ENCODE data around the gene ZBTB20.

Gene ZBTB20

DNA sequence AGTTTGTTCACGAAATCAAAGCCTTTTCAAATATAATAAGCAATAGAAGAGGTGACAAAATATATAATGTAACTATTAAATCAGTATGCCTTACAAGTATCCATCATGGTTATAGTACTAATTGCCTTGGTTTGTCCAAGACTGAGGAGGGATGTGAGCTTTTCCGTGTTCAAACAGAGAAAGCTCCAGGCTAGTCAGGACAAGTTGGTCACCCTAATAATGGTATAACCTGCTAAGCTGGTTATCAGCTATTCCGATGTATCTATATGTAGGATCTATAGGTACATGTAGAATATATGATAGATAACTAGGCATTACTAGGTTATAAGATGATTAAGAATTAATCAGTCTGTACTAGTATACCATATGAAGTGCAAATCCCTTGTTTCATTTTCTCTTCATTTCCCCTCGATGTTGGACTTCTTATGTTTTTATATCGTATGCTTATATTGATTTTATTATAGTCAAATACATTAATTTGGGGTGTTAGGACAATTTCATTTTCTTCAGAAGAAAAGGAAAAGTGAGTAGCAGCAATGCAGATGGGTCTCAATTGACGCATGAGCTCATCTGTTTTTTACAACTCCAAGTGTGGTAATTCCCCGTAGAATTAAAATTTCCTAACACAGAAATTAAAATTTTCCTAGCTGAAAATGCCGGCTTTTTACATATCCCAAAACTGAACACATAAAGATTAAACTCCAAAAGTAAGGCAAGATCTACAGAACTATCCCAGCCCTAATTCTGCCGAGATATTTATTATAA, 434.2 kb downstream of the ZBTB20 start:
- ATAC-seq: no peak
- no peak for TF ChIP-seq RARB (CRISPR knock-in tag; IDR thresholded peaks at IDR 0.05)
- TF ChIP-seq ZFP3 (CRISPR knock-in tag; IDR thresholded peaks at IDR 0.05): no peak
- no peak for TF ChIP-seq ARNTL (CRISPR knock-in tag; IDR thresholded peaks at IDR 0.05; ENCODE audit: borderline replicate concordance, low read depth)
- TF ChIP-seq, protein P1, sequence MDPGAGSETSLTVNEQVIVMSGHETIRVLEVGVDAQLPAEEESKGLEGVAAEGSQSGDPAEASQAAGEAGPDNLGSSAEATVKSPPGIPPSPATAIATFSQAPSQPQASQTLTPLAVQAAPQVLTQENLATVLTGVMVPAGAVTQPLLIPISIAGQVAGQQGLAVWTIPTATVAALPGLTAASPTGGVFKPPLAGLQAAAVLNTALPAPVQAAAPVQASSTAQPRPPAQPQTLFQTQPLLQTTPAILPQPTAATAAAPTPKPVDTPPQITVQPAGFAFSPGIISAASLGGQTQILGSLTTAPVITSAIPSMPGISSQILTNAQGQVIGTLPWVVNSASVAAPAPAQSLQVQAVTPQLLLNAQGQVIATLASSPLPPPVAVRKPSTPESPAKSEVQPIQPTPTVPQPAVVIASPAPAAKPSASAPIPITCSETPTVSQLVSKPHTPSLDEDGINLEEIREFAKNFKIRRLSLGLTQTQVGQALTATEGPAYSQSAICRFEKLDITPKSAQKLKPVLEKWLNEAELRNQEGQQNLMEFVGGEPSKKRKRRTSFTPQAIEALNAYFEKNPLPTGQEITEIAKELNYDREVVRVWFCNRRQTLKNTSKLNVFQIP (CRISPR knock-in tag; IDR thresholded peaks at IDR 0.05; ENCODE audit: borderline replicate concordance, low read depth): no peak
- TF ChIP-seq, protein P2, sequence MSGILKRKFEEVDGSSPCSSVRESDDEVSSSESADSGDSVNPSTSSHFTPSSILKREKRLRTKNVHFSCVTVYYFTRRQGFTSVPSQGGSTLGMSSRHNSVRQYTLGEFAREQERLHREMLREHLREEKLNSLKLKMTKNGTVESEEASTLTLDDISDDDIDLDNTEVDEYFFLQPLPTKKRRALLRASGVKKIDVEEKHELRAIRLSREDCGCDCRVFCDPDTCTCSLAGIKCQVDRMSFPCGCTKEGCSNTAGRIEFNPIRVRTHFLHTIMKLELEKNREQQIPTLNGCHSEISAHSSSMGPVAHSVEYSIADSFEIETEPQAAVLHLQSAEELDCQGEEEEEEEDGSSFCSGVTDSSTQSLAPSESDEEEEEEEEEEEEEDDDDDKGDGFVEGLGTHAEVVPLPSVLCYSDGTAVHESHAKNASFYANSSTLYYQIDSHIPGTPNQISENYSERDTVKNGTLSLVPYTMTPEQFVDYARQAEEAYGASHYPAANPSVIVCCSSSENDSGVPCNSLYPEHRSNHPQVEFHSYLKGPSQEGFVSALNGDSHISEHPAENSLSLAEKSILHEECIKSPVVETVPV (CRISPR knock-in tag; IDR thresholded peaks at IDR 0.05): no peak
- TF ChIP-seq TOX (CRISPR knock-in tag; IDR thresholded peaks at IDR 0.05; ENCODE audit: borderline replicate concordance): no peak
- TF ChIP-seq ZNF8 (CRISPR knock-in tag; IDR thresholded peaks at IDR 0.05): no peak
- TF ChIP-seq ZNF70 (CRISPR knock-in tag; IDR thresholded peaks at IDR 0.05): no peak
- no peak for TF ChIP-seq ZFP30 (CRISPR knock-in tag; IDR thresholded peaks at IDR 0.05)
- no peak for TF ChIP-seq GLIS3 (CRISPR knock-in tag; IDR thresholded peaks at IDR 0.05)

DNA sequence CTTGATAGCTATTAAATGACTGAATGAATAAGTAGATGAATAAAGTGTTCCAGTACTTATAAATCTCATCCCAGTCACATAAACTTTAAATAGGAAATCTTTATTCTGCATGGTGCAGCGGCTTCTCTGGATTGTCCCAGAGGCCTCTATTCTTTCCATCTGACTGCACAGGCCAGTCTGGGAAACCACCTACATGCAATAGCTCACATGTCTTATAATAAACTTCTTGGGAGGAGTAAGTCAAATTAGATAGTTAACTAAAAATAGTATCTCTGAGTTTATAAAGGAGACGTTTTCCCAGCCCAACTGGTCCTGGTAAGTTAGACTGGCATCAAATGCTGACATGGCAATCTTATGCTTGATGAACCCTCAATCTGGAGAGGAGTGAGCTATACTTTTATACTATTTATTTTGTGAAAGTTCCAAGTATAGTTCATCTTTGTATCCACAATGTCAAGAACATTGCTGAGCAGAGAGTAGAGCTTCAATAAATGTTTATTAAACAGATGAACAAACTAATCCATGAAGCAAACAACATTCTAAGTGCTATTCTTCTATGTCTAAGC, 435.7 kb downstream of the ZBTB20 start:
- TF ChIP-seq ZNF70 (CRISPR knock-in tag; IDR thresholded peaks at IDR 0.05) (no peak), ESRRG (CRISPR knock-in tag; IDR thresholded peaks at IDR 0.05) (no peak), ZFP30 (CRISPR knock-in tag; IDR thresholded peaks at IDR 0.05) (no peak), PPARA (CRISPR knock-in tag; IDR thresholded peaks at IDR 0.05; ENCODE audit: borderline replicate concordance) (no peak), ZC3H10 (CRISPR knock-in tag; IDR thresholded peaks at IDR 0.05) (no peak), TOX (CRISPR knock-in tag; IDR thresholded peaks at IDR 0.05; ENCODE audit: borderline replicate concordance) (no peak), ARNTL (CRISPR knock-in tag; IDR thresholded peaks at IDR 0.05; ENCODE audit: borderline replicate concordance, low read depth) (no peak), ISL1 (CRISPR knock-in tag; IDR thresholded peaks at IDR 0.05) (no peak), ZFP3 (CRISPR knock-in tag; IDR thresholded peaks at IDR 0.05) (no peak), OSR1 (CRISPR knock-in tag; IDR thresholded peaks at IDR 0.05) (no peak), TCF4 (CRISPR knock-in tag; IDR thresholded peaks at IDR 0.05; ENCODE audit: borderline replicate concordance) (no peak), ZNF8 (CRISPR knock-in tag; IDR thresholded peaks at IDR 0.05) (no peak), RARB (CRISPR knock-in tag; IDR thresholded peaks at IDR 0.05) (no peak)
- TF ChIP-seq, protein P3, sequence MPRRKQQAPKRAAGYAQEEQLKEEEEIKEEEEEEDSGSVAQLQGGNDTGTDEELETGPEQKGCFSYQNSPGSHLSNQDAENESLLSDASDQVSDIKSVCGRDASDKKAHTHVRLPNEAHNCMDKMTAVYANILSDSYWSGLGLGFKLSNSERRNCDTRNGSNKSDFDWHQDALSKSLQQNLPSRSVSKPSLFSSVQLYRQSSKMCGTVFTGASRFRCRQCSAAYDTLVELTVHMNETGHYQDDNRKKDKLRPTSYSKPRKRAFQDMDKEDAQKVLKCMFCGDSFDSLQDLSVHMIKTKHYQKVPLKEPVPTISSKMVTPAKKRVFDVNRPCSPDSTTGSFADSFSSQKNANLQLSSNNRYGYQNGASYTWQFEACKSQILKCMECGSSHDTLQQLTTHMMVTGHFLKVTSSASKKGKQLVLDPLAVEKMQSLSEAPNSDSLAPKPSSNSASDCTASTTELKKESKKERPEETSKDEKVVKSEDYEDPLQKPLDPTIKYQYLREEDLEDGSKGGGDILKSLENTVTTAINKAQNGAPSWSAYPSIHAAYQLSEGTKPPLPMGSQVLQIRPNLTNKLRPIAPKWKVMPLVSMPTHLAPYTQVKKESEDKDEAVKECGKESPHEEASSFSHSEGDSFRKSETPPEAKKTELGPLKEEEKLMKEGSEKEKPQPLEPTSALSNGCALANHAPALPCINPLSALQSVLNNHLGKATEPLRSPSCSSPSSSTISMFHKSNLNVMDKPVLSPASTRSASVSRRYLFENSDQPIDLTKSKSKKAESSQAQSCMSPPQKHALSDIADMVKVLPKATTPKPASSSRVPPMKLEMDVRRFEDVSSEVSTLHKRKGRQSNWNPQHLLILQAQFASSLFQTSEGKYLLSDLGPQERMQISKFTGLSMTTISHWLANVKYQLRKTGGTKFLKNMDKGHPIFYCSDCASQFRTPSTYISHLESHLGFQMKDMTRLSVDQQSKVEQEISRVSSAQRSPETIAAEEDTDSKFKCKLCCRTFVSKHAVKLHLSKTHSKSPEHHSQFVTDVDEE (CRISPR knock-in tag; IDR thresholded peaks at IDR 0.05): no peak
- TF ChIP-seq, protein P2 (CRISPR knock-in tag; IDR thresholded peaks at IDR 0.05): no peak
- TF ChIP-seq, protein P4, sequence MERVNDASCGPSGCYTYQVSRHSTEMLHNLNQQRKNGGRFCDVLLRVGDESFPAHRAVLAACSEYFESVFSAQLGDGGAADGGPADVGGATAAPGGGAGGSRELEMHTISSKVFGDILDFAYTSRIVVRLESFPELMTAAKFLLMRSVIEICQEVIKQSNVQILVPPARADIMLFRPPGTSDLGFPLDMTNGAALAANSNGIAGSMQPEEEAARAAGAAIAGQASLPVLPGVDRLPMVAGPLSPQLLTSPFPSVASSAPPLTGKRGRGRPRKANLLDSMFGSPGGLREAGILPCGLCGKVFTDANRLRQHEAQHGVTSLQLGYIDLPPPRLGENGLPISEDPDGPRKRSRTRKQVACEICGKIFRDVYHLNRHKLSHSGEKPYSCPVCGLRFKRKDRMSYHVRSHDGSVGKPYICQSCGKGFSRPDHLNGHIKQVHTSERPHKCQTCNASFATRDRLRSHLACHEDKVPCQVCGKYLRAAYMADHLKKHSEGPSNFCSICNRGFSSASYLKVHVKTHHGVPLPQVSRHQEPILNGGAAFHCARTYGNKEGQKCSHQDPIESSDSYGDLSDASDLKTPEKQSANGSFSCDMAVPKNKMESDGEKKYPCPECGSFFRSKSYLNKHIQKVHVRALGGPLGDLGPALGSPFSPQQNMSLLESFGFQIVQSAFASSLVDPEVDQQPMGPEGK (CRISPR knock-in tag; IDR thresholded peaks at IDR 0.05; ENCODE audit: borderline replicate concordance): no peak
- ATAC-seq: no peak

DNA sequence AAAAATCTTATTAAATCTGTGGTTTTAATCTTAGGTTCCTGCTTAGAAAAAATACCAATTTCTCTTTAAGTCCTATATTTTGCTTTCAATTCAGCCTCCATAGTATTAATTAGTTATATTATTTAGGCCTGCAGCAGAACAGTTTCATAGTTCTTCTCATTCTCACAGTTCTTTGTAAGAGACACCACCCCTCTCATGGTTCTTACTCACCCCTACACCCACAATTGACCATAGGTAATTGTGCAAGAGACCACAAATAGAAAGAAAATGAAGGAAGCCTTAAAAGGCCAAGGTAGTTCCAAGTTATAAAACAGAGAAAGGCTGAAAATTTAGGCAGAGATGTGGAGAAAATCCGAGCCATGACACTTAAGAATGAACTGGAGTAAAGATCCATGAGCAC, 438.0 kb downstream of the ZBTB20 start:
- TF ChIP-seq PPARA (CRISPR knock-in tag; IDR thresholded peaks at IDR 0.05; ENCODE audit: borderline replicate concordance) (no peak), ZNF8 (CRISPR knock-in tag; IDR thresholded peaks at IDR 0.05) (no peak), OSR1 (CRISPR knock-in tag; IDR thresholded peaks at IDR 0.05) (no peak), RARB (CRISPR knock-in tag; IDR thresholded peaks at IDR 0.05) (no peak), ZNF70 (CRISPR knock-in tag; IDR thresholded peaks at IDR 0.05) (no peak), ESRRG (CRISPR knock-in tag; IDR thresholded peaks at IDR 0.05) (no peak), ZNF565 (CRISPR knock-in tag; conservative IDR thresholded peaks at IDR 0.05; ENCODE audit: low read depth) (no peak), ISL1 (CRISPR knock-in tag; IDR thresholded peaks at IDR 0.05) (no peak), ZFP3 (CRISPR knock-in tag; IDR thresholded peaks at IDR 0.05) (no peak), SNAI2 (CRISPR knock-in tag; IDR thresholded peaks at IDR 0.05) (no peak), TCF4 (CRISPR knock-in tag; IDR thresholded peaks at IDR 0.05; ENCODE audit: borderline replicate concordance) (no peak)
- TF ChIP-seq, protein P5, sequence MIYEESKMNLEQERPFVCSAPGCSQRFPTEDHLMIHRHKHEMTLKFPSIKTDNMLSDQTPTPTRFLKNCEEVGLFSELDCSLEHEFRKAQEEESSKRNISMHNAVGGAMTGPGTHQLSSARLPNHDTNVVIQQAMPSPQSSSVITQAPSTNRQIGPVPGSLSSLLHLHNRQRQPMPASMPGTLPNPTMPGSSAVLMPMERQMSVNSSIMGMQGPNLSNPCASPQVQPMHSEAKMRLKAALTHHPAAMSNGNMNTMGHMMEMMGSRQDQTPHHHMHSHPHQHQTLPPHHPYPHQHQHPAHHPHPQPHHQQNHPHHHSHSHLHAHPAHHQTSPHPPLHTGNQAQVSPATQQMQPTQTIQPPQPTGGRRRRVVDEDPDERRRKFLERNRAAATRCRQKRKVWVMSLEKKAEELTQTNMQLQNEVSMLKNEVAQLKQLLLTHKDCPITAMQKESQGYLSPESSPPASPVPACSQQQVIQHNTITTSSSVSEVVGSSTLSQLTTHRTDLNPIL (CRISPR knock-in tag; IDR thresholded peaks at IDR 0.05; ENCODE audit: low read depth): no peak
- TF ChIP-seq, protein P3 (CRISPR knock-in tag; IDR thresholded peaks at IDR 0.05): no peak
- no peak for ATAC-seq

All from SK-N-SH treated with all-trans-retinoic acid at 6 μM for 48 hours (cell line).